Measurements from ENCODE around the gene NUP214.

DNA sequence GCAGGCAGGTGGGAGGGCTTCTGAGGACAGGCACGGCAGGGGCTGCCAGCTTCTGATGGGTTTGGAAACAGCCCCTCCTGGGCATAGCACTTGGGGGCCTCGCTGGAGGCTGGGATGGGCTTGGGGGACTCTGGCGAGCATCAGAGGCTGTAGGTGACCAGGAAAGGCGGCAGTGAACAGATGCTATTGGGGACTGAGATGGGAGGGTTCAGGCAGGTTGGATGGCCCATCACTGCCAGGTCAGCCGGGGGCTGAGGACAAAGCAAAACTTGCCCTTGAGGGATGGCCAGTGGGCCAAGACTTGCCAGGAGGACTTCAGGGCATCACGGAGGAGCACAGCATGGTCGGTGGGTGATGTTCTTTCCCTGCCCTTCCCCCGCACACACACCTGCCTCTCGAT is 22.4 kb upstream of the NUP214 start:
- no peak for TF ChIP-seq POLR2AphosphoS5 (IDR thresholded peaks at IDR 0.05; ENCODE audit: low read depth, low read length)
- TF ChIP-seq, protein P1, sequence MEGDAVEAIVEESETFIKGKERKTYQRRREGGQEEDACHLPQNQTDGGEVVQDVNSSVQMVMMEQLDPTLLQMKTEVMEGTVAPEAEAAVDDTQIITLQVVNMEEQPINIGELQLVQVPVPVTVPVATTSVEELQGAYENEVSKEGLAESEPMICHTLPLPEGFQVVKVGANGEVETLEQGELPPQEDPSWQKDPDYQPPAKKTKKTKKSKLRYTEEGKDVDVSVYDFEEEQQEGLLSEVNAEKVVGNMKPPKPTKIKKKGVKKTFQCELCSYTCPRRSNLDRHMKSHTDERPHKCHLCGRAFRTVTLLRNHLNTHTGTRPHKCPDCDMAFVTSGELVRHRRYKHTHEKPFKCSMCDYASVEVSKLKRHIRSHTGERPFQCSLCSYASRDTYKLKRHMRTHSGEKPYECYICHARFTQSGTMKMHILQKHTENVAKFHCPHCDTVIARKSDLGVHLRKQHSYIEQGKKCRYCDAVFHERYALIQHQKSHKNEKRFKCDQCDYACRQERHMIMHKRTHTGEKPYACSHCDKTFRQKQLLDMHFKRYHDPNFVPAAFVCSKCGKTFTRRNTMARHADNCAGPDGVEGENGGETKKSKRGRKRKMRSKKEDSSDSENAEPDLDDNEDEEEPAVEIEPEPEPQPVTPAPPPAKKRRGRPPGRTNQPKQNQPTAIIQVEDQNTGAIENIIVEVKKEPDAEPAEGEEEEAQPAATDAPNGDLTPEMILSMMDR (IDR thresholded peaks at IDR 0.05 in 2 of 3, conservative IDR thresholded peaks at IDR 0.05 in 1 of 3; ENCODE audit: borderline replicate concordance in 1 of 3, insufficient read depth in 1 of 3, low read depth in 2 of 3, low read length in 2 of 3), result no peak
- TF ChIP-seq, protein P2, sequence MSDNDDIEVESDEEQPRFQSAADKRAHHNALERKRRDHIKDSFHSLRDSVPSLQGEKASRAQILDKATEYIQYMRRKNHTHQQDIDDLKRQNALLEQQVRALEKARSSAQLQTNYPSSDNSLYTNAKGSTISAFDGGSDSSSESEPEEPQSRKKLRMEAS (IDR thresholded peaks at IDR 0.05), result no peak
